HG03025 (cell line): ENCODE results near the gene ATXN7L1.

Experiments used
- ATAC-seq: cut with Tn5 transposase; IDR thresholded peaks from one replicate; pipeline ENCODE4 v1.9.1; 2021; ENCODE audit warnings: mild to moderate bottlenecking, moderate library complexity; ENCODE audit not compliant: unreplicated experiment, low FRiP score

ATXN7L1 gene

GRCh38 chr7:105786520-105787470, 89.6 kb downstream of the ATXN7L1 start:
- ATAC-seq, result no peak

GRCh38 chr7:105782391-105783042, 93.9 kb downstream of the ATXN7L1 start:
- ATAC-seq, result no peak

- ATAC-seq, result no peak
Measured at GRCh38 chr7:105779856-105780780, 96.3 kb downstream of the ATXN7L1 start.

- no peak for ATAC-seq
Measured at GRCh38 chr7:105778956-105779355, 97.4 kb downstream of the ATXN7L1 start.

- no peak for ATAC-seq
Measured at GRCh38 chr7:105776986-105777910, 99.2 kb downstream of the ATXN7L1 start.

- ATAC-seq, result no peak
Measured at GRCh38 chr7:105776068-105776790, 100.2 kb downstream of the ATXN7L1 start.

- no peak for ATAC-seq
Measured at GRCh38 chr7:105775580-105775979, 100.8 kb downstream of the ATXN7L1 start.

GRCh38 chr7:105773030-105773460, 103.4 kb downstream of the ATXN7L1 start:
- ATAC-seq, result no peak

- ATAC-seq, result no peak
Measured at GRCh38 chr7:105769901-105770628, 106.3 kb downstream of the ATXN7L1 start.

GRCh38 chr7:105768898-105769507, 107.4 kb downstream of the ATXN7L1 start:
- ATAC-seq, result no peak

- no peak for ATAC-seq
Measured at GRCh38 chr7:105768117-105768516, 108.3 kb downstream of the ATXN7L1 start.

- ATAC-seq, result no peak
Measured at GRCh38 chr7:105766421-105767073, 109.9 kb downstream of the ATXN7L1 start.

- ATAC-seq, result no peak
Measured at GRCh38 chr7:105765846-105766245, 110.6 kb downstream of the ATXN7L1 start.

- ATAC-seq, result no peak
Measured at GRCh38 chr7:105764506-105764905, 111.9 kb downstream of the ATXN7L1 start.

GRCh38 chr7:105760551-105761447, 115.6 kb downstream of the ATXN7L1 start:
- no peak for ATAC-seq
